ENCODE results near the gene MX1.

DNA sequence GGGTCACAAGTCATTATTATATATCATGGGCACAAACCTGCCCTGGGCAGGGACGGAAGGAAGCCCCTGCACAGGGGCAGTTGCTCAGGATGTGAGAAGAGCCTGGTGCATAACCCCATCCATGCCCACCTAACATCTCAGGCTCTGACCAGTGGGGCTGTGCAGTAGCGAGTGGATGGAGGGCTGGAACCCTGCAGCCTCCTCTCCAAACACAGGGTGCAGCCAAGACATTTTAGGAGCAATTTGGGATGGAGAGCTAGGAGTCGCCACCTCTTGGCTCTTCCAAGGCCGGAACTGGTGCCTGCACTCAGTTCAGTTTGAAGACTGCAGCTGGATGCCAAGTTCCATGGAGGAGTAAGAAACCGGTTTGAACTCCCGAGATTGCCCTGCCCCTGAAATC, 2.8 kb downstream of the MX1 start:
- TF ChIP-seq, protein P1, sequence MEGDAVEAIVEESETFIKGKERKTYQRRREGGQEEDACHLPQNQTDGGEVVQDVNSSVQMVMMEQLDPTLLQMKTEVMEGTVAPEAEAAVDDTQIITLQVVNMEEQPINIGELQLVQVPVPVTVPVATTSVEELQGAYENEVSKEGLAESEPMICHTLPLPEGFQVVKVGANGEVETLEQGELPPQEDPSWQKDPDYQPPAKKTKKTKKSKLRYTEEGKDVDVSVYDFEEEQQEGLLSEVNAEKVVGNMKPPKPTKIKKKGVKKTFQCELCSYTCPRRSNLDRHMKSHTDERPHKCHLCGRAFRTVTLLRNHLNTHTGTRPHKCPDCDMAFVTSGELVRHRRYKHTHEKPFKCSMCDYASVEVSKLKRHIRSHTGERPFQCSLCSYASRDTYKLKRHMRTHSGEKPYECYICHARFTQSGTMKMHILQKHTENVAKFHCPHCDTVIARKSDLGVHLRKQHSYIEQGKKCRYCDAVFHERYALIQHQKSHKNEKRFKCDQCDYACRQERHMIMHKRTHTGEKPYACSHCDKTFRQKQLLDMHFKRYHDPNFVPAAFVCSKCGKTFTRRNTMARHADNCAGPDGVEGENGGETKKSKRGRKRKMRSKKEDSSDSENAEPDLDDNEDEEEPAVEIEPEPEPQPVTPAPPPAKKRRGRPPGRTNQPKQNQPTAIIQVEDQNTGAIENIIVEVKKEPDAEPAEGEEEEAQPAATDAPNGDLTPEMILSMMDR (conservative IDR thresholded peaks at IDR 0.05; ENCODE audit: low read depth, low read length): no peak
- TF ChIP-seq EZH2 (IDR thresholded peaks at IDR 0.05; ENCODE audit: borderline replicate concordance, low read depth, low read length, poor library complexity, severe bottlenecking): no peak
